Esophagus muscularis mucosa (tissue), 3 donors: ENCODE measurements around the gene SLC25A42.

ENCODE experiments used
- POLR2A ChIP-seq: fragments of 450-650 bp; IDR thresholded peaks from one replicate; pipeline ENCODE4 v1.6.1; 2017; ENCODE audit warnings: antibody characterized with exemption, moderate library complexity, mild to moderate bottlenecking, low read depth
- TF ChIP-seq, protein P1 (sequence below), 3 experiments: fragments of 200-600 bp in 2 of 3; fragments of 450-650 bp in 1 of 3; sonication (generic) in 2 of 3; IDR thresholded peaks; one replicate each; pipeline ENCODE4 v1.5.1; 2017 to 2019; ENCODE audit warnings: antibody characterized with exemption in 3 of 3, mild to moderate bottlenecking in 2 of 3, moderate library complexity in 1 of 3

DNA sequence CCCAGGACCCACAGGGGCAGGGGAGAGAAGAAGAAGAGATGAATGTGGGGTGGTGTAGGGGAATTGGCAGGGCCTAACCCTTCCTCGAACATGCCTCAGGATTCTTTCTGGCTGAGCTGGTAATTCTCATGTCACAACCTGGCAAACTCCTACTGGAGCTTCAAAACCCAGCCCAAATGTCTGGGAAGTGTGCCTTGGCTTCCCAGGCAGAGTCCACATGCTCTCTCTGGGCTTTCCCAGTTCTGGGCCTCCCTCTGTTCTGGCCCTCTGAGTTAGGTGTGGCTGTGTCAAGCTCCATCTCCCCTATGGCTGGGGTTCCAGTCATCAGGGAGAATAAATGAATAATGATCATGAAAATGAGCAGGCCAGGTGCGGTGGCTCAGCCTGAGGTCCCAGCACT, 85.6 kb downstream of the SLC25A42 start:
- no peak for TF ChIP-seq POLR2A
- TF ChIP-seq, protein P1, sequence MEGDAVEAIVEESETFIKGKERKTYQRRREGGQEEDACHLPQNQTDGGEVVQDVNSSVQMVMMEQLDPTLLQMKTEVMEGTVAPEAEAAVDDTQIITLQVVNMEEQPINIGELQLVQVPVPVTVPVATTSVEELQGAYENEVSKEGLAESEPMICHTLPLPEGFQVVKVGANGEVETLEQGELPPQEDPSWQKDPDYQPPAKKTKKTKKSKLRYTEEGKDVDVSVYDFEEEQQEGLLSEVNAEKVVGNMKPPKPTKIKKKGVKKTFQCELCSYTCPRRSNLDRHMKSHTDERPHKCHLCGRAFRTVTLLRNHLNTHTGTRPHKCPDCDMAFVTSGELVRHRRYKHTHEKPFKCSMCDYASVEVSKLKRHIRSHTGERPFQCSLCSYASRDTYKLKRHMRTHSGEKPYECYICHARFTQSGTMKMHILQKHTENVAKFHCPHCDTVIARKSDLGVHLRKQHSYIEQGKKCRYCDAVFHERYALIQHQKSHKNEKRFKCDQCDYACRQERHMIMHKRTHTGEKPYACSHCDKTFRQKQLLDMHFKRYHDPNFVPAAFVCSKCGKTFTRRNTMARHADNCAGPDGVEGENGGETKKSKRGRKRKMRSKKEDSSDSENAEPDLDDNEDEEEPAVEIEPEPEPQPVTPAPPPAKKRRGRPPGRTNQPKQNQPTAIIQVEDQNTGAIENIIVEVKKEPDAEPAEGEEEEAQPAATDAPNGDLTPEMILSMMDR (IDR thresholded peaks at IDR 0.05): no peak
